ENCODE measurements around the gene SHLD1. TPM values are rescaled to one million over a fixed set of nuclear protein-coding genes. Genes with fewer than 3 reads are reported as not detected.
A peak's percentile ranks its signal among the peaks of the same experiment; 100 is the strongest.

Gene SHLD1
- polyA plus RNA-seq, 1 experiment = 4.1 TPM

DNA sequence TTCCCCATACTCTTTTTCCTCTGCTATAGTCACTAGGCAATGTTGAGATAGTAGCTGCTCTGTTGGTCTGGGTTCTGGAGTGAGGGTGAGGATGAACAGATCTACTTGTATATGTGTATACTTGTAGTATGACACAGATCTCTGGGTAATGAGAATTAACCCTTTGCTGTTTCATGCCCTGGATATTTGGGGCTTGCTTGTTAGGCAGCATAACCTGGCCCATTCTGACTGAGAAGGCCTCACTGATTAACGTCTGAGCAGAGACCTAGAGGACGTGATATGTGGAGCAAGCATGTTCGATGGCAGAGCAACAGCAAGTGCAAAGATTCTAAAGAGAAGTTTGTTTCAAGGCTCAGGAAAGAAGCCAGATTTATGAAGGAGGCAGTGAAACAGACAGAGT, 105.7 kb downstream of the SHLD1 start:
- no peaks in the 10 kb centered on the region for H3K27me3 ChIP-seq (ENCODE audit: control insufficient read depth, insufficient read depth, low read length)
- TF ChIP-seq, protein P1, sequence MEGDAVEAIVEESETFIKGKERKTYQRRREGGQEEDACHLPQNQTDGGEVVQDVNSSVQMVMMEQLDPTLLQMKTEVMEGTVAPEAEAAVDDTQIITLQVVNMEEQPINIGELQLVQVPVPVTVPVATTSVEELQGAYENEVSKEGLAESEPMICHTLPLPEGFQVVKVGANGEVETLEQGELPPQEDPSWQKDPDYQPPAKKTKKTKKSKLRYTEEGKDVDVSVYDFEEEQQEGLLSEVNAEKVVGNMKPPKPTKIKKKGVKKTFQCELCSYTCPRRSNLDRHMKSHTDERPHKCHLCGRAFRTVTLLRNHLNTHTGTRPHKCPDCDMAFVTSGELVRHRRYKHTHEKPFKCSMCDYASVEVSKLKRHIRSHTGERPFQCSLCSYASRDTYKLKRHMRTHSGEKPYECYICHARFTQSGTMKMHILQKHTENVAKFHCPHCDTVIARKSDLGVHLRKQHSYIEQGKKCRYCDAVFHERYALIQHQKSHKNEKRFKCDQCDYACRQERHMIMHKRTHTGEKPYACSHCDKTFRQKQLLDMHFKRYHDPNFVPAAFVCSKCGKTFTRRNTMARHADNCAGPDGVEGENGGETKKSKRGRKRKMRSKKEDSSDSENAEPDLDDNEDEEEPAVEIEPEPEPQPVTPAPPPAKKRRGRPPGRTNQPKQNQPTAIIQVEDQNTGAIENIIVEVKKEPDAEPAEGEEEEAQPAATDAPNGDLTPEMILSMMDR (IDR thresholded peaks at IDR 0.05; ENCODE audit: low read depth, low read length) = no peak
- ChIA-PET POLR2A (no interaction called here), CTCF (no interaction called here)
- no peak overlapping the region for H3K27ac ChIP-seq (ENCODE audit: low read depth, low read length)
- no peak overlapping the region for H3K4me3 ChIP-seq (ENCODE audit: low read depth, low read length)
- H3K9me3 ChIP-seq (ENCODE audit: control insufficient read depth, insufficient read depth, low read length) = no peaks in the 10 kb centered on the region
- DNase-seq (ENCODE audit: low read depth, low spot score) = no peak

DNA sequence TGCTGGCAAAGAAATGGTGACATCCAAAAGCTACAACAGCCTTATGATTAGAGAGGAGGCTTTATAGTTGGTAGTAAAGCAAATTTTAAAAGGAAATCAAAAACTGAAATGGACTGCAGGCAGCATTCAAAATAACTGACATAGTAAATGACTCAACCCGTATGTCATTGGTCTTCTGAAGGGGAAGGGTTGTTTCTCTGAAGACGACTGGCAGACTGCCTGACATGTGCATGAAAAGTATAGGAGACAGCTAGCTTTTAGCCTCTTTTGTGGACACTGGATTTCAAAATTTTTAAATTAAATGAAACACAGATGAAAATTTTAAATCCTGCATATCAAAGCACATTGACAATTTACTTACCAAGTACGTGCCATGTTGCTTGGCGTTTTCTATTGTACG, 109.4 kb downstream of the SHLD1 start:
- H3K4me3 ChIP-seq (ENCODE audit: low read depth, low read length) = no peak overlapping the region
- DNase-seq (ENCODE audit: low read depth, low spot score) = no peak
- no peaks in the 10 kb centered on the region for H3K9me3 ChIP-seq (ENCODE audit: control insufficient read depth, insufficient read depth, low read length)
- H3K27ac ChIP-seq (ENCODE audit: low read depth, low read length) = no peak overlapping the region
- ChIA-PET CTCF (interaction anchor here (0.6 kb wide), 1 partner anchor 50 kb away, joined by 3 read pairs; no protein-coding TSS in a partner anchor), POLR2A (no interaction called here)
- no peaks in the 10 kb centered on the region for H3K27me3 ChIP-seq (ENCODE audit: control insufficient read depth, insufficient read depth, low read length)
- TF ChIP-seq, protein P1 (IDR thresholded peaks at IDR 0.05; ENCODE audit: low read depth, low read length) = no peak

DNA sequence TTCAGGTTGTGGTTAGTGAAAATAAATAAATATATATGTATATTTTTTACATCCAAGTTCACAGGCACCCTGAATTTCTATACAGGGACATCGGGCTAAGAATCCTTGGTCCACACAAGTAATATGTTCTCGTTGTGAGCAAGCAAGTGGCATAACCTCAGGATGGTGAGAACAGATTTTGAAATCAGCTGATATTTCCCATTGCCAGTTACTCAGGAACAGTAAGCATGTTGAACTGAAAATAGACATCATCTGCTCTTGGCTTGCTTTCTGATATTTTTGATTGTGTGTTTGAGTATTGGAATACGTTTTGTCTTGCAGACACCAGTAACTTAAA, 112.5 kb downstream of the SHLD1 start:
- no peak overlapping the region for H3K4me3 ChIP-seq (ENCODE audit: low read depth, low read length)
- POLR2A ChIA-PET = no interaction called here
- DNase-seq (ENCODE audit: low read depth, low spot score) = no peak

DNA sequence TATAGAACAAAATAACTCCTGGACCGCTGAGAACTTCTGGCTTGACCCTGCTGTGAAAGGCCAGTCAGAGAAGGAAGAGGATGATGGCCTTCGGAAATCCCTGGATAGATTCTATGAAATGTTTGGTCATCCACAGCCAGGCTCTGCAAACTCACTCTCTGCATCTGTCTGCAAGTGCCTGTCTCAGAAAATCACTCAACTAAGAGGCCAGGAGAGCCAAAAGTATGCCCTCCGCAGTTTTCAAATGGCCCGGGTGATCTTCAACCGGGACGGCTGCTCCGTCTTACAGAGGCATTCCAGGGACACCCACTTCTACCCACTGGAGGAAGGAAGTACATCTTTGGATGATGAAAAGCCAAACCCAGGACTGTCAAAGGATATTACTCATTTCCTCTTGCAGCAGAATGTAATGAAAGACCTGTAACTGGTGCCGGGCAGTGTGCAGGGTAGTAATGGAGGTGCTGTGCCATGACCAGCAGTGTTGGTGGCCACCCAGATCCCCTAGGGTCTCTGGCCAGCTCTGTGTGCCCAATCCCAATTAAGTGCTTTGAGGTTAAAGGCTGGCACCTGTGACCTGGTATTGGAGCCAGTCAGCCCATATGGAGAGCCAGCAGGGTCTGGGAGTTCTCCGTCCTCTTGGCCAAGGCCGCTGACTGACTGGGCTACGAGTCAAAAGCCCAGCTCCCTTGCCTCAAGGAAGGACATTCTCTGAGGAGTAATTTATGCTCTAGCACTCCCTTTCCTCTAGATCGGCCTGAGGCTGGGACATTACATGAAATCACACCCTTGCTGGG, 113.0 kb downstream of the SHLD1 start:
- Histone ChIP-seq H3K9me3 (ENCODE audit: control insufficient read depth, insufficient read depth, low read length) (no peaks in the 10 kb centered on the region), H3K27me3 (ENCODE audit: control insufficient read depth, insufficient read depth, low read length) (no peaks in the 10 kb centered on the region), H3K27ac (ENCODE audit: low read depth, low read length) (peak overlapping the region; percentile 4), H3K4me3 (ENCODE audit: low read depth, low read length) (no peak overlapping the region)
- POLR2A ChIA-PET = no interaction called here
- CTCF ChIA-PET = no interaction called here
- TF ChIP-seq, protein P1 (IDR thresholded peaks at IDR 0.05; ENCODE audit: low read depth, low read length) = no peak
- no peak for DNase-seq (ENCODE audit: low read depth, low spot score)

More for the DNA sequence above, 112.5 kb downstream of the SHLD1 start:
- Histone ChIP-seq H3K9me3 (ENCODE audit: control insufficient read depth, insufficient read depth, low read length) (no peaks in the 10 kb centered on the region), H3K27ac (ENCODE audit: low read depth, low read length) (no peak overlapping the region), H3K27me3 (ENCODE audit: control insufficient read depth, insufficient read depth, low read length) (no peaks in the 10 kb centered on the region)
- TF ChIP-seq, protein P1 (IDR thresholded peaks at IDR 0.05; ENCODE audit: low read depth, low read length) = no peak
- CTCF ChIA-PET = interaction anchor here (0.5 kb wide), 1 partner anchor 210 kb away, joined by 3 read pairs; no protein-coding TSS in a partner anchor

DNA sequence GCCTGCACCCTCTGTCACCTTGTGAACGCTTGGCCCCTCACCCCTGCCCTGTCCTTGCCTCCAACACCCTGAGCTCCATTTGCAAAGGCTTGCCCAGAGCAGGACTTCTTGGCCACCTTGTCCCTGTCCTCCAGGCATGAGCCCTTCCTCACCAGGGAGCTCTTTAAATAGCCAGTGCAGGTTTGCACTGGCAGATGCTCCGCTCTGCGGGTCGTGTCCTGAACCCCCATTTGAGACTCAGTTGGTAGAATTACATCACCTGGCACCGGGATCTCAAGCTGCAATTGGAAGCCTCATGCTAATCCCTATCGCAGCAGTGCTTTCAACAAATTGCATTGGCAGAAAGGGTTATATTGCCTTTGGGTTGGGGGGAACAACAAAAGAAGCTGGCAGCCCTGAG, 114.2 kb downstream of the SHLD1 start:
- Histone ChIP-seq H3K27ac (ENCODE audit: low read depth, low read length) (no peak overlapping the region), H3K27me3 (ENCODE audit: control insufficient read depth, insufficient read depth, low read length) (no peaks in the 10 kb centered on the region), H3K9me3 (ENCODE audit: control insufficient read depth, insufficient read depth, low read length) (no peaks in the 10 kb centered on the region), H3K4me3 (ENCODE audit: low read depth, low read length) (no peak overlapping the region)
- ChIA-PET CTCF (no interaction called here), POLR2A (interaction anchor here (0.8 kb wide), 1 partner anchor 15 kb away, joined by 3 read pairs; no protein-coding TSS in a partner anchor)
- DNase-seq (ENCODE audit: low read depth, low spot score) = no peak
- TF ChIP-seq, protein P1 (IDR thresholded peaks at IDR 0.05; ENCODE audit: low read depth, low read length) = no peak

All from AG04450 (cell line).